Activated naive CD8-positive, alpha-beta T cell treated with anti-CD3 and anti-CD28 coated beads, Interleukin-2, amount 10 ng/mL, durations not matched to agents 7 days and 5 days (primary cell): Measurements from ENCODE around the gene ESYT1. TPM values are rescaled to one million over a fixed set of nuclear protein-coding genes. Genes with fewer than 3 reads are reported as not detected.
"Not testable (repeated sequence)": the region's sequence is repeated elsewhere in the genome, so short reads cannot be mapped to it uniquely, and the experiment has no call there.

Experiments used
- ATAC-seq: fragments of 150-1000 bp; cut with Tn5 transposase; one replicate; pipeline ENCODE4 v1.10.0; 2021; ENCODE audit warnings: low read depth, moderate library complexity
- POLR2A ChIA-PET: fragments of 350-600 bp; sonication (Branson Sonifier 250); formaldehyde crosslinking; loops from one replicate; lab custom pipeline; 2021; ENCODE audit warnings: antibody characterized with exemption; lab: Charles Lee
- DNase-seq: peaks from one replicate; pipeline ENCODE4 v3.0.0; 2021
- H3K27ac Mint-ChIP-seq: one replicate; pipeline ENCODE4 v1.8.0; 2022; ENCODE audit warnings: mild to moderate bottlenecking, mixed read lengths
- H3K27me3 Mint-ChIP-seq: one replicate; pipeline ENCODE4 v1.8.0; 2022; ENCODE audit warnings: mild to moderate bottlenecking, moderate library complexity, mixed read lengths
- H3K36me3 Mint-ChIP-seq: one replicate; pipeline ENCODE4 v1.8.0; 2021; ENCODE audit warnings: mild to moderate bottlenecking, mixed read lengths
- H3K4me1 Mint-ChIP-seq: one replicate; pipeline ENCODE4 v1.8.0; 2021; ENCODE audit warnings: mixed read lengths
- H3K4me3 Mint-ChIP-seq: one replicate; pipeline ENCODE4 v1.8.0; 2022; ENCODE audit warnings: mild to moderate bottlenecking, moderate library complexity, mixed read lengths
- H3K9me3 Mint-ChIP-seq: one replicate; pipeline ENCODE4 v1.8.0; 2021; ENCODE audit warnings: mixed read lengths
- total RNA-seq, 2 experiments: library from RNA; stranded (reverse); gene quantifications; one replicate each; pipeline ENCODE4 v1.2.3, GENCODE V29; 2021

The ESYT1 gene
- total RNA-seq, 2 experiments from 2014 or later, result 251 TPM

GRCh38 chr12:56155256-56155845 lies 27.3 kb downstream of the ESYT1 start:
- H3K9me3 Mint-ChIP-seq, result no peaks in the 10 kb centered on the region
- DNase-seq (no peak), ATAC-seq (no peak)
- H3K4me1 Mint-ChIP-seq, result peaks cover 43% of the 10 kb centered on the region
- POLR2A ChIA-PET, result interaction anchor here (0.6 to 1.3 kb wide), 3 partner anchors 10 to 55 kb away, joined by 3 to 12 read pairs (median 4); partner anchors contain the start of gene ESYT1
- no peak overlapping the region for H3K4me3 Mint-ChIP-seq
- peak overlapping the region; percentile 37 for H3K27ac Mint-ChIP-seq
- H3K36me3 Mint-ChIP-seq, result peaks cover 30% of the 10 kb centered on the region
- no peaks in the 10 kb centered on the region for H3K27me3 Mint-ChIP-seq

- H3K9me3 Mint-ChIP-seq, result not testable (repeated sequence)
- peaks cover 41% of the 10 kb centered on the region for H3K4me1 Mint-ChIP-seq
Observed at GRCh38 chr12:56156464-56157200, 28.6 kb downstream of the ESYT1 start.

GRCh38 chr12:56157201-56158028 lies 29.3 kb downstream of the ESYT1 start:
- peaks cover 36% of the 10 kb centered on the region for H3K36me3 Mint-ChIP-seq
- POLR2A ChIA-PET, result interaction anchor here (0.7 to 9.1 kb wide), 12 partner anchors 12 to 184 kb away, joined by 3 to 145 read pairs (median 4); partner anchors contain the start of genes ESYT1, RAB5B, SMARCC2 and ZC3H10

More at GRCh38 chr12:56156464-56157200, 28.6 kb downstream of the ESYT1 start:
- Mint-ChIP-seq H3K27ac (peak overlapping the region; percentile 97), H3K4me3 (peak overlapping the region; percentile 96), H3K36me3 (peaks cover 34% of the 10 kb centered on the region)
- H3K27me3 Mint-ChIP-seq, ATAC-seq, DNase-seq: not testable (repeated sequence)
- POLR2A ChIA-PET, result interaction anchor here (0.7 to 1.4 kb wide), 9 partner anchors 11 to 523 kb away, joined by 3 to 7 read pairs (median 3); partner anchors contain the start of genes ESYT1 and ZC3H10

GRCh38 chr12:56158029-56158925 lies 30.2 kb downstream of the ESYT1 start, which contains the start of gene MYL6:
Gene MYL6 (plus strand): TSS chr12:56158359. CDS start chr12:56158402, 43 bp downstream.
- H3K9me3 Mint-ChIP-seq, result no peaks in the 10 kb centered on the region
- POLR2A ChIA-PET, result interaction anchor here (0.6 to 9.1 kb wide), 15 partner anchors 8 to 429 kb away, joined by 3 to 145 read pairs (median 4); partner anchors contain the start of genes CD63, CNPY2, ESYT1 and MYL6B
- peak within 1 kb of the TSS; percentile 97 for H3K27ac Mint-ChIP-seq
- H3K4me3 Mint-ChIP-seq, result peak within 1 kb of the TSS; percentile 96
- H3K36me3 Mint-ChIP-seq, result peaks cover 41% of the 10 kb centered on the region
- H3K27me3 Mint-ChIP-seq, result no peaks in the 10 kb centered on the region
- H3K4me1 Mint-ChIP-seq, result peaks cover 38% of the 10 kb centered on the region
- DNase-seq (peak; percentile 81), ATAC-seq (peak; percentile 82)

More at GRCh38 chr12:56157201-56158028, 29.3 kb downstream of the ESYT1 start:
- Mint-ChIP-seq H3K9me3 (no peaks in the 10 kb centered on the region), H3K27me3 (no peaks in the 10 kb centered on the region), H3K4me3 (peak overlapping the region; percentile 96), H3K4me1 (peaks cover 40% of the 10 kb centered on the region), H3K27ac (peak overlapping the region; percentile 97)
- ATAC-seq (peak; percentile 37), DNase-seq (peak; percentile 71)

GRCh38 chr12:56158926-56159461 lies 30.9 kb downstream of the ESYT1 start:
- ATAC-seq, result peak; percentile 6

GRCh38 chr12:56159482-56160192 lies 31.6 kb downstream of the ESYT1 start:
- Mint-ChIP-seq H3K36me3 (peaks cover 52% of the 10 kb centered on the region), H3K4me3 (peak overlapping the region; percentile 96), H3K4me1 (peaks cover 35% of the 10 kb centered on the region), H3K27me3 (no peaks in the 10 kb centered on the region), H3K9me3 (no peaks in the 10 kb centered on the region), H3K27ac (peak overlapping the region; percentile 97)
- DNase-seq (no peak), ATAC-seq (no peak)
- POLR2A ChIA-PET, result interaction anchor here (0.9 to 9.1 kb wide), 10 partner anchors 10 to 430 kb away, joined by 3 to 145 read pairs (median 11); partner anchors contain the start of genes CD63, ESYT1, MYL6B and PA2G4

More at GRCh38 chr12:56158926-56159461, 30.9 kb downstream of the ESYT1 start:
- Mint-ChIP-seq H3K4me3 (peak overlapping the region; percentile 96), H3K4me1 (peaks cover 35% of the 10 kb centered on the region), H3K27ac (peak overlapping the region; percentile 97), H3K36me3 (peaks cover 47% of the 10 kb centered on the region), H3K27me3 (no peaks in the 10 kb centered on the region), H3K9me3 (no peaks in the 10 kb centered on the region)
- peak; percentile 48 for DNase-seq
- POLR2A ChIA-PET, result interaction anchor here (0.6 to 9.1 kb wide), 14 partner anchors 9 to 430 kb away, joined by 3 to 145 read pairs (median 4); partner anchors contain the start of genes CD63, CNPY2, ESYT1 and MYL6B

- POLR2A ChIA-PET, result interaction anchor here (1.2 to 9.1 kb wide), 8 partner anchors 10 to 56 kb away, joined by 3 to 145 read pairs (median 30); partner anchors contain the start of genes ESYT1, MYL6B, PA2G4 and SMARCC2
Observed at GRCh38 chr12:56160193-56160763, 32.2 kb downstream of the ESYT1 start.

GRCh38 chr12:56160894-56161689 lies 33.0 kb downstream of the ESYT1 start:
- DNase-seq, result no peak
- no peaks in the 10 kb centered on the region for H3K9me3 Mint-ChIP-seq
- ATAC-seq, result no peak
- peak overlapping the region; percentile 96 for H3K4me3 Mint-ChIP-seq
- POLR2A ChIA-PET, result interaction anchor here (0.5 to 9.1 kb wide), 13 partner anchors 11 to 298 kb away, joined by 3 to 145 read pairs (median 7); partner anchors contain the start of genes ESYT1, MYL6B, RAB5B and RPL41
- H3K4me1 Mint-ChIP-seq, result peaks cover 28% of the 10 kb centered on the region
- peaks cover 46% of the 10 kb centered on the region for H3K36me3 Mint-ChIP-seq
- peak overlapping the region; percentile 97 for H3K27ac Mint-ChIP-seq
- H3K27me3 Mint-ChIP-seq, result no peaks in the 10 kb centered on the region

More at GRCh38 chr12:56160193-56160763, 32.2 kb downstream of the ESYT1 start:
- Mint-ChIP-seq H3K27ac (peak overlapping the region; percentile 97), H3K27me3 (no peaks in the 10 kb centered on the region), H3K4me1 (peaks cover 31% of the 10 kb centered on the region), H3K9me3 (no peaks in the 10 kb centered on the region), H3K4me3 (peak overlapping the region; percentile 96), H3K36me3 (peaks cover 49% of the 10 kb centered on the region)
- ATAC-seq (peak; percentile 58), DNase-seq (peak; percentile 63)

- Mint-ChIP-seq H3K4me3 (peak overlapping the region; percentile 96), H3K9me3 (no peaks in the 10 kb centered on the region), H3K27ac (peak overlapping the region; percentile 97), H3K36me3 (peaks cover 46% of the 10 kb centered on the region), H3K27me3 (no peaks in the 10 kb centered on the region), H3K4me1 (peaks cover 28% of the 10 kb centered on the region)
- POLR2A ChIA-PET, result interaction anchor here (0.7 to 9.1 kb wide), 13 partner anchors 11 to 307 kb away, joined by 3 to 145 read pairs (median 7); partner anchors contain the start of genes ESYT1, MYL6B, PA2G4 and RAB5B
- ATAC-seq, result no peak
- DNase-seq, result no peak
Observed at GRCh38 chr12:56161690-56162351, 33.8 kb downstream of the ESYT1 start.
